Mesendoderm (in vitro differentiated cells): ENCODE measurements around the gene ABCC4.

Source experiments
- DNase-seq: peaks from one replicate; pipeline ENCODE4 v3.0.0; 2013
- H2AK5ac ChIP-seq: 2 replicates; pipeline ENCODE4 v1.6.1; 2013; ENCODE audit warnings: low read length, inconsistent platforms
- H2BK120ac ChIP-seq: 2 replicates; pipeline ENCODE4 v1.6.1; 2013; ENCODE audit warnings: low read depth, mild to moderate bottlenecking, low read length, moderate library complexity, mixed read lengths
- H2BK15ac ChIP-seq: replicated peaks from 2 replicates; pipeline ENCODE4 v1.6.1; 2013; ENCODE audit warnings: low read depth, mild to moderate bottlenecking, moderate library complexity
- H2BK5ac ChIP-seq: 2 replicates; pipeline ENCODE4 v1.6.1; 2013; ENCODE audit warnings: low read length, inconsistent platforms
- H3K18ac ChIP-seq: 2 replicates; pipeline ENCODE4 v1.6.1; 2013; ENCODE audit warnings: mild to moderate bottlenecking, low read length, mixed read lengths
- H3K23ac ChIP-seq: one replicate; pipeline ENCODE4 v1.6.1; 2013; ENCODE audit warnings: low read length
- H3K27ac ChIP-seq: 2 replicates; pipeline ENCODE4 v1.5.1; 2013; ENCODE audit warnings: low read depth, mild to moderate bottlenecking, inconsistent platforms, low read length, moderate library complexity
- H3K27me3 ChIP-seq: 2 replicates; pipeline ENCODE4 v1.6.1; 2013; ENCODE audit warnings: low read length, control low read depth, mild to moderate bottlenecking, inconsistent platforms; ENCODE audit not compliant: insufficient read depth, poor library complexity
- H3K36me3 ChIP-seq: 2 replicates; pipeline ENCODE4 v1.6.1; 2013; ENCODE audit warnings: low read length, inconsistent platforms; ENCODE audit not compliant: control insufficient read depth, insufficient read depth
- H3K4ac ChIP-seq: one replicate; pipeline ENCODE4 v1.6.1; 2013; ENCODE audit warnings: low read depth, mild to moderate bottlenecking, low read length, moderate library complexity
- H3K4me1 ChIP-seq: 2 replicates; pipeline ENCODE4 v1.6.1; 2013; ENCODE audit warnings: low read depth, low read length, inconsistent platforms; ENCODE audit not compliant: control insufficient read depth
- H3K4me2 ChIP-seq: 2 replicates; pipeline ENCODE4 v1.6.1; 2013; ENCODE audit warnings: low read length
- H3K4me3 ChIP-seq: 2 replicates; pipeline ENCODE4 v1.5.1; 2013; ENCODE audit warnings: mild to moderate bottlenecking, low read length
- H3K56ac ChIP-seq: one replicate; pipeline ENCODE4 v1.6.1; 2013; ENCODE audit warnings: low read length
- H3K79me1 ChIP-seq: 2 replicates; pipeline ENCODE4 v1.6.1; 2013; ENCODE audit warnings: low read length, inconsistent platforms
- H3K79me2 ChIP-seq: 2 replicates; pipeline ENCODE4 v1.6.1; 2013; ENCODE audit warnings: mild to moderate bottlenecking, low read length; ENCODE audit not compliant: control insufficient read depth, insufficient read depth
- H3K9ac ChIP-seq: 2 replicates; pipeline ENCODE4 v1.6.1; 2013; ENCODE audit warnings: low read length, inconsistent platforms
- H4K5ac ChIP-seq: one replicate; pipeline ENCODE4 v1.6.1; 2013; ENCODE audit warnings: low read length
- H4K8ac ChIP-seq: one replicate; pipeline ENCODE4 v1.6.1; 2013; ENCODE audit warnings: low read depth, mild to moderate bottlenecking, control low read depth, low read length, moderate library complexity
- WGBS: extraction: QIAGEN DNeasy Blood & Tissue Kit; methylation state at CpG from one replicate; pipeline ENCODE4 v1.1.7; 2013; ENCODE audit warnings: low lambda C conversion rate, missing lambda C conversion rate; ENCODE audit not compliant: insufficient coverage; ENCODE audit errors: extremely low coverage; 5-methylcytosine and 5-hydroxymethylcytosine counted together

ABCC4 gene

DNA sequence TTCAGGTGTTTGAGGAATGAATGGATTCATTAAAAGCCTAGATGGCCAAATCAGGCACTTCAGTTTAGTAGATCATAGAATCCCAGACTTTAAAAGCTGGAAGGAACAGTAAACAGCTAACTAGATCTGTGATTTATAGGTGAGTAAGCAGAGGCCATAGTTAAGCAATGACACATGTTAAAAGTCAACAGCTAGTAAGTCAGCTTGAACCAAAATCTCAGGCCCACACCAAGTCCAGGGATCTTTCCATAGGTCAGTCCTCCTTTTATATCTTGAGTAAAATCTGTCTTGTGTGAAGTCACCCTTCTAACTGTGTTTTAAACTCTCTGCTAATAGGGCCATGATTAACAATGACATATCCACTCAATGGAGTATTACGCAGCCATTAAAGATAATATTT is 313.4 kb downstream of the ABCC4 start:
- H3K56ac ChIP-seq: no peak overlapping the region
- H3K23ac ChIP-seq: no peak overlapping the region
- no peaks in the 10 kb centered on the region for H3K27me3 ChIP-seq
- H4K8ac ChIP-seq: no peak overlapping the region
- no CpG with 5 or more reads among the region's 1 CpG for WGBS
- no peaks in the 10 kb centered on the region for H3K36me3 ChIP-seq
- H3K27ac ChIP-seq: no peak overlapping the region
- H3K4ac ChIP-seq: no peak overlapping the region
- H3K79me1 ChIP-seq: no peaks in the 10 kb centered on the region
- no peak overlapping the region for H3K18ac ChIP-seq
- no peak overlapping the region for H2BK5ac ChIP-seq
- no peak overlapping the region for H2BK15ac ChIP-seq
- H2AK5ac ChIP-seq: no peak overlapping the region
- H3K79me2 ChIP-seq: no peaks in the 10 kb centered on the region
- H3K9ac ChIP-seq: no peak overlapping the region
- H3K4me2 ChIP-seq: no peak overlapping the region
- H4K5ac ChIP-seq: no peak overlapping the region
- no peaks in the 10 kb centered on the region for H3K4me1 ChIP-seq
- no peak overlapping the region for H3K4me3 ChIP-seq
- H2BK120ac ChIP-seq: no peak overlapping the region
- DNase-seq: no peak

DNA sequence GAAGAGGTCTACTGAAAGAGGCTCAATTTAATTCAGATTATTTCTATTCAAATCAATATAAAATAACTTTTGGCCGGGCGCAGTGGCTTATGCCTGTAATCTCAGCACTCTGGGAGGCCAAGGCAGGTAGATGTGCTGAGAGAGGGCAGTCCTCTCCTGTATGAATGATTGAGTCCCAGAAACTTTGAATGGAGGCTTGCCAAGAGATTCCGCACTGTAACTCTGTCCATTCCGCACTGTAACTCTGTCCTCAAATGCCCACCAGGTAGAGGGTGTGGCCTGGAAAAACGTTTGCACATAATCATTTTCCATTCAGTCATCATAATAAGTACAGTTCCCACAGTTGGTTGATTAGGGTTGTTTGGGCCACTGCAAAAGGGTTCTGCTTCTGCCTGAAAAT is 314.2 kb downstream of the ABCC4 start:
- Histone ChIP-seq H3K23ac (no peak overlapping the region), H3K18ac (no peak overlapping the region), H3K4me1 (no peaks in the 10 kb centered on the region), H3K4ac (no peak overlapping the region), H3K56ac (no peak overlapping the region), H3K36me3 (no peaks in the 10 kb centered on the region), H4K5ac (no peak overlapping the region), H4K8ac (no peak overlapping the region), H3K4me2 (no peak overlapping the region), H3K79me1 (no peaks in the 10 kb centered on the region), H3K27me3 (no peaks in the 10 kb centered on the region), H2BK15ac (no peak overlapping the region), H3K4me3 (no peak overlapping the region), H3K9ac (no peak overlapping the region), H3K27ac (no peak overlapping the region), H2AK5ac (no peak overlapping the region), H2BK120ac (no peak overlapping the region), H2BK5ac (no peak overlapping the region), H3K79me2 (no peaks in the 10 kb centered on the region)
- DNase-seq: no peak
- WGBS: no CpG with 5 or more reads among the region's 5 CpGs

DNA sequence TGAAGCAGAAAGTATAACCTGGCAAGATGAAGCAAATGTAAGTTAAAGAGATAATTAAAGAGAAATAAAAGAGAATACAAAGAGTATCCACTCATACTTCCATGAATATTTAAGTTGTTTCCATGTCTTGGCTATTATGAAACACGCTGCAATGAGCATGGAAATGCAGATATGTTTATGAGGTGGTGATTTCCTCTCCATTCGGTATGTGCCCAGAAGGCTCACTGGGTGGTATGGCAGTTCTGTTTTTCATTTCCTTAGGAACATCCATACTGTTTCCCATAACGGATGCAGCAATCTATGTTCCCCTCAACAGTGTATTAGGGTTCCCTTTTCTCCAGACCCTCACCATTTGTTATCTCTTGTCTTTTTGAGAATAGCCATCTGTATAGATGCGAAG is 316.3 kb downstream of the ABCC4 start:
- H3K4me1 ChIP-seq: no peaks in the 10 kb centered on the region
- no peak overlapping the region for H2BK120ac ChIP-seq
- no peaks in the 10 kb centered on the region for H3K36me3 ChIP-seq
- H4K5ac ChIP-seq: no peak overlapping the region
- no peak overlapping the region for H2BK15ac ChIP-seq
- H2AK5ac ChIP-seq: no peak overlapping the region
- H3K79me2 ChIP-seq: no peaks in the 10 kb centered on the region
- H3K9ac ChIP-seq: no peak overlapping the region
- no peak overlapping the region for H3K23ac ChIP-seq
- no peak overlapping the region for H4K8ac ChIP-seq
- H2BK5ac ChIP-seq: no peak overlapping the region
- H3K4ac ChIP-seq: no peak overlapping the region
- no peak overlapping the region for H3K18ac ChIP-seq
- H3K27ac ChIP-seq: no peak overlapping the region
- DNase-seq: no peak
- no peaks in the 10 kb centered on the region for H3K27me3 ChIP-seq
- H3K56ac ChIP-seq: no peak overlapping the region
- H3K4me2 ChIP-seq: no peak overlapping the region
- no peaks in the 10 kb centered on the region for H3K79me1 ChIP-seq
- H3K4me3 ChIP-seq: no peak overlapping the region
- WGBS: no CpG with 5 or more reads among the region's 4 CpGs

DNA sequence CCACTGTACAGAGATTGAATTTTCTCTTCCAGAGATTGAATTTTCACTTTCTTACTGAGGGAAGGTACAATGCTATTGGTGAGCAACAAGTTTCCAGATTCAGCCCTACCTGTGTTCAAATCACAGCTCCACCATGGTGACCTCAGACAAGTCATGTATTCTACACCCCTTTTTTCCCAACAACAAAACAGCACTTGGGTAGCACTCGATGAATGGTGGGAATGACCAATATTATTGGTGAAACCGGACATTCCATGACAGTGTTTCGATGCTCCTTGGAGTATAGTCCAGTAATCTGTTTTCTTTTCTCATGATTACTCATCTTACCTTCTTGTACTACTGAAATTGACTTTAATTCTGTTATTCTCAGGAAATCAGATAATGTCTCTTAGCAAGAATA is 322.7 kb downstream of the ABCC4 start:
- no peaks in the 10 kb centered on the region for H3K4me1 ChIP-seq
- H3K79me1 ChIP-seq: no peaks in the 10 kb centered on the region
- H4K8ac ChIP-seq: no peak overlapping the region
- no peaks in the 10 kb centered on the region for H3K27me3 ChIP-seq
- H2AK5ac ChIP-seq: no peak overlapping the region
- H3K18ac ChIP-seq: no peak overlapping the region
- H3K79me2 ChIP-seq: no peaks in the 10 kb centered on the region
- no CpG with 5 or more reads among the region's 3 CpGs for WGBS
- H3K4me3 ChIP-seq: no peak overlapping the region
- H3K23ac ChIP-seq: no peak overlapping the region
- no peak overlapping the region for H3K4ac ChIP-seq
- no peak overlapping the region for H2BK120ac ChIP-seq
- no peak overlapping the region for H2BK15ac ChIP-seq
- H4K5ac ChIP-seq: no peak overlapping the region
- no peak overlapping the region for H3K56ac ChIP-seq
- no peak for DNase-seq
- H3K9ac ChIP-seq: no peak overlapping the region
- H3K27ac ChIP-seq: no peak overlapping the region
- no peaks in the 10 kb centered on the region for H3K36me3 ChIP-seq
- no peak overlapping the region for H2BK5ac ChIP-seq
- H3K4me2 ChIP-seq: no peak overlapping the region

DNA sequence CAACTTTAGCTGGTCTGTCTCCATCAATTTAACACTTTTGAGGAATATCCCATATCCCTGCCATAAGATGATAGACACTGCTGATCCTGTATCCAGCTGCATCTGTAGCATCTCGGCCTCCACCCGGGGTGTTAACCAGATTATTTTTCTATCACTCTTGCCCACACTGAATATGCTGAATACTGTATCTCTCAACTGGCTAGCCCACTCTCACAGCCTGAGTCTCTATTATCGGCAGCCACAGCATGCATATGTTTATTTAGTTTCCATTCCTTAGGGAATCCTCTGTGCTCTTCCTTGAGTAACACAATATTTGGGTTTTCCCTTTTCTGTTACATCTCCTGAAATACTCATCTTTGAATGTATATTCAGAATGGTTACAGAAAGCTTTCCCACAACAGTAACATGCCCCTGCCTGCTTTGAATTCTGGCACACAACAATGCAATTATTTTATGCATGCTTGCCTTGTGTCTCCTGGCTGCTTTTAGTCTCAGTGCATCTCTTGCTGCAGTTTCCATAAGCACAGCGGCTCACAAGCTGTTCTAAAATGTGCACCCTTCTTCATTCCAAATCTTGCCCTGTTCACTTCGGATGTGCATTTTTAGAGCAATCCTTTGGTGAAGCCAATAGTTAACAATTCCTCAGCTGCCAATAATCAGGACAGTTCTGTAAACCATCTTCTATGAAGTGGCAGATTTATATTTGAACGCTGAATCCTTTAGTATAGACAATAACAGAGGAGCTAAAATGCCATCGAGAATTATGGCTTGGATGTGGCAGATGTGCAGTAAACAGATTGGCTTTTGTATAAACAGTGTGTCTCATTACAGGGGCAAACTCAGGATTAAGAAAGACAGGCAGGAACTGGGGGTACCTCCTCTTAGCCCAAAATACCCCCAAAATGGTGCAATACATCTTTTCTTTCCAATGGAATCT is 327.0 kb downstream of the ABCC4 start:
- no peak overlapping the region for H2BK120ac ChIP-seq
- no peak for DNase-seq
- H3K4me3 ChIP-seq: no peak overlapping the region
- H3K4me1 ChIP-seq: no peaks in the 10 kb centered on the region
- no peak overlapping the region for H2AK5ac ChIP-seq
- no peaks in the 10 kb centered on the region for H3K36me3 ChIP-seq
- H4K5ac ChIP-seq: no peak overlapping the region
- H2BK5ac ChIP-seq: no peak overlapping the region
- no peak overlapping the region for H3K4ac ChIP-seq
- no peak overlapping the region for H3K56ac ChIP-seq
- no peak overlapping the region for H3K4me2 ChIP-seq
- H3K27ac ChIP-seq: no peak overlapping the region
- H3K79me1 ChIP-seq: no peaks in the 10 kb centered on the region
- no peaks in the 10 kb centered on the region for H3K79me2 ChIP-seq
- no peak overlapping the region for H2BK15ac ChIP-seq
- WGBS: no CpG with 5 or more reads among the region's 7 CpGs
- no peaks in the 10 kb centered on the region for H3K27me3 ChIP-seq
- no peak overlapping the region for H3K18ac ChIP-seq
- H3K23ac ChIP-seq: no peak overlapping the region
- H3K9ac ChIP-seq: no peak overlapping the region
- no peak overlapping the region for H4K8ac ChIP-seq

DNA sequence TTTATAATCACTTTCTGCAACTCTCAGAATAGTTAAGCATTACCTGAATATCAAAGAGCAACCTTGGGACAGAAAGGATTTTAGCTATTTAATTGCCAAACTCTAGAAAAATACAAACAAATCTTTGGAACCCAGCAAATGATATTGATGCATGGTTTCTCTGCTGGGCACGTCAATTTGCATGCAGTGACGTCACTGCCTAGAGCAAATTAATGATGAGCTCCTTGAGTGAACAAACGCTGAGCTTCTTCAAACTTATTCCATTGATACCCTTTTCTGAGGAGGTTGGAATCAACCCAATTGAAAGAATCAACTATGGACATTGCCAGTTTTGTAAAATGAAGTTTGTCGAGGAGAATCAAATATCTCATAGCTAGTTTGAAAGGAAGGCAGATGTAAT is 329.0 kb downstream of the ABCC4 start:
- no CpG with 5 or more reads among the region's 4 CpGs for WGBS
- no peak overlapping the region for H3K56ac ChIP-seq
- no peak overlapping the region for H4K5ac ChIP-seq
- H4K8ac ChIP-seq: no peak overlapping the region
- no peaks in the 10 kb centered on the region for H3K36me3 ChIP-seq
- H2BK15ac ChIP-seq: no peak overlapping the region
- H3K23ac ChIP-seq: no peak overlapping the region
- H3K27me3 ChIP-seq: no peaks in the 10 kb centered on the region
- H3K18ac ChIP-seq: no peak overlapping the region
- no peak overlapping the region for H2AK5ac ChIP-seq
- no peak overlapping the region for H3K9ac ChIP-seq
- no peaks in the 10 kb centered on the region for H3K79me1 ChIP-seq
- H3K4me1 ChIP-seq: no peaks in the 10 kb centered on the region
- no peak overlapping the region for H2BK120ac ChIP-seq
- H3K27ac ChIP-seq: no peak overlapping the region
- no peak overlapping the region for H2BK5ac ChIP-seq
- H3K79me2 ChIP-seq: no peaks in the 10 kb centered on the region
- no peak for DNase-seq
- no peak overlapping the region for H3K4me3 ChIP-seq
- H3K4ac ChIP-seq: no peak overlapping the region
- H3K4me2 ChIP-seq: no peak overlapping the region
